ENCODE measurements around the gene ALKBH8.

DNA sequence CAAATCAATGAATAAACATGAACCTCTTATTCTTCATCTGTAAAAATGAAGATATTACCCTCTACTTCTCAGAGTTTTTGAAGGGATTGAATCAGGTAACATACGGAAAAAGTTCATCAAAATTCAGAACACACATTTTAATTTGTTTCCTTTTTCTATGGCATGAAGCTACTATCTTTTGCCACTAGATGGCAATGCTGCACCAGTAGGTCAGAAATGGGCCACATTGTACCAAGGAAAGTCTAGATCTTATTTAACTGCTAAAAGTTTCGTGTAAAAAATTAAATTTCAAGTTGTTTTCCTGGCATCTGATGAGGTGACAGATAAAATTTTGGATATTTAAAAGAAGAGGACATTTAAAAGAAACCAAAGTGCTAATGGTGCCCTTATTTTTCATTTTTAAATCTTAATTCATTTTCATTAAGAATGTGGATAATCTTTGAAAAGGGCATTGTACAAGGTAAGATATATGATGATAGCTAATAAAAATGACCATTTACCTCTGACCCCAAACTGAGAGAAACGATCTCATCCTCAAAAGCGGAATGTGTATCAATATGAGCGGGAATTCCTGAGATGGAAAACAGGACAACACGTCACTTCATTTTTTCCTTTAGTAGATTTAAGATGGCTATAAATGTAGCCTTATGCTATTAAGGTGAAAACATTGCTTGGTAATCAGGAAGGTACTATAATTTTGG lies 16.1 kb downstream of the ALKBH8 start:
- TF ChIP-seq, protein P1, sequence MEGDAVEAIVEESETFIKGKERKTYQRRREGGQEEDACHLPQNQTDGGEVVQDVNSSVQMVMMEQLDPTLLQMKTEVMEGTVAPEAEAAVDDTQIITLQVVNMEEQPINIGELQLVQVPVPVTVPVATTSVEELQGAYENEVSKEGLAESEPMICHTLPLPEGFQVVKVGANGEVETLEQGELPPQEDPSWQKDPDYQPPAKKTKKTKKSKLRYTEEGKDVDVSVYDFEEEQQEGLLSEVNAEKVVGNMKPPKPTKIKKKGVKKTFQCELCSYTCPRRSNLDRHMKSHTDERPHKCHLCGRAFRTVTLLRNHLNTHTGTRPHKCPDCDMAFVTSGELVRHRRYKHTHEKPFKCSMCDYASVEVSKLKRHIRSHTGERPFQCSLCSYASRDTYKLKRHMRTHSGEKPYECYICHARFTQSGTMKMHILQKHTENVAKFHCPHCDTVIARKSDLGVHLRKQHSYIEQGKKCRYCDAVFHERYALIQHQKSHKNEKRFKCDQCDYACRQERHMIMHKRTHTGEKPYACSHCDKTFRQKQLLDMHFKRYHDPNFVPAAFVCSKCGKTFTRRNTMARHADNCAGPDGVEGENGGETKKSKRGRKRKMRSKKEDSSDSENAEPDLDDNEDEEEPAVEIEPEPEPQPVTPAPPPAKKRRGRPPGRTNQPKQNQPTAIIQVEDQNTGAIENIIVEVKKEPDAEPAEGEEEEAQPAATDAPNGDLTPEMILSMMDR (IDR thresholded peaks at IDR 0.05), result peak; percentile 67 to 91 (median 85)
- no peak for TF ChIP-seq POLR2A (IDR thresholded peaks at IDR 0.05)

All from heart left ventricle (tissue), 13 donors.